Measurements from ENCODE around the gene CDC45.
A peak's percentile ranks its signal among the peaks of the same experiment; 100 is the strongest.

CDC45 gene

GRCh38 chr22:19471572-19471971, 8.1 kb upstream of the CDC45 start:
- no peak for DNase-seq

- DNase-seq, result no peak
These were observed 7.5 kb upstream of the CDC45 start for GRCh38 chr22:19472233-19472632.

GRCh38 chr22:19473578-19473977, 6.1 kb upstream of the CDC45 start:
- peak; percentile 19 for DNase-seq

- no peak for DNase-seq
These were observed 3.7 kb upstream of the CDC45 start for GRCh38 chr22:19476023-19476422.

GRCh38 chr22:19477321-19478044, 2.2 kb upstream of the CDC45 start:
- DNase-seq, result peak; percentile 64

GRCh38 chr22:19478045-19478900, 1.4 kb upstream of the CDC45 start:
- peak; percentile 43 for DNase-seq

- DNase-seq, result peak; percentile 86
These were observed 792 bp upstream of the CDC45 start, which contains the start of gene UFD1 for GRCh38 chr22:19478901-19479354. UFD1 (minus strand) TSS chr22:19479193; CDS start chr22:19479085, 108 bp downstream.

- no peak for DNase-seq
These were observed 451 bp downstream of the CDC45 start for GRCh38 chr22:19480173-19480568.

GRCh38 chr22:19480789-19481188, 1.1 kb downstream of the CDC45 start:
- peak; percentile 17 for DNase-seq

GRCh38 chr22:19482297-19482696, 2.6 kb downstream of the CDC45 start:
- no peak for DNase-seq

- no peak for DNase-seq
These were observed 3.9 kb downstream of the CDC45 start for GRCh38 chr22:19483481-19484244.

- no peak for DNase-seq
These were observed 8.6 kb downstream of the CDC45 start for GRCh38 chr22:19488285-19488684.

GRCh38 chr22:19488884-19489843, 9.4 kb downstream of the CDC45 start:
- DNase-seq, result peak; percentile 61

- DNase-seq, result no peak
These were observed 11.0 kb downstream of the CDC45 start for GRCh38 chr22:19490628-19491230.

- DNase-seq, result no peak
These were observed 12.9 kb downstream of the CDC45 start for GRCh38 chr22:19492504-19493174.

GRCh38 chr22:19494001-19494560, 14.4 kb downstream of the CDC45 start:
- DNase-seq, result no peak

GRCh38 chr22:19494676-19495173, 15.0 kb downstream of the CDC45 start:
- DNase-seq, result no peak

- DNase-seq, result peak; percentile 20
These were observed 16.0 kb downstream of the CDC45 start for GRCh38 chr22:19495562-19496323.

GRCh38 chr22:19496324-19496630, 16.6 kb downstream of the CDC45 start:
- no peak for DNase-seq

GRCh38 chr22:19497245-19497644, 17.5 kb downstream of the CDC45 start:
- no peak for DNase-seq
